CD4-positive, alpha-beta T cell (primary cell): ENCODE measurements around the gene RBM20. TPM values are rescaled to one million over a fixed set of nuclear protein-coding genes. Genes with fewer than 3 reads are reported as not detected.

Experiments used
- ATAC-seq: fragments of 200-7000 bp; cut with Tn5 transposase; one replicate; pipeline ENCODE4 v1.10.0; 2022; ENCODE audit warnings: mild to moderate bottlenecking; ENCODE audit not compliant: poor library complexity
- CTCF ChIA-PET: fragments of 350-600 bp; sonication (Branson Sonifier 250); formaldehyde crosslinking; loops from one replicate; lab custom pipeline; 2021; ENCODE audit warnings: antibody characterized with exemption, inconsistent platforms; lab: Charles Lee
- POLR2A ChIA-PET: fragments of 350-600 bp; sonication (Branson Sonifier 250); formaldehyde crosslinking; loops from one replicate; lab custom pipeline; 2021; ENCODE audit warnings: antibody characterized with exemption, inconsistent platforms; lab: Charles Lee
- DNase-seq, 14 experiments: peaks; one replicate each; pipeline ENCODE4 v3.0.0-alpha.2; 2013 to 2020; ENCODE audit warnings: mixed read lengths in 2 of 14
- H3K27ac ChIP-seq, 2 donors: one replicate each; pipeline versions ENCODE4 v1.5.1 to v1.7.0; 2013; ENCODE audit warnings: low read length in 2 of 2, low read depth in 1 of 2, mild to moderate bottlenecking in 1 of 2
- H3K27me3 ChIP-seq, 2 experiments: 1 replicate in 1 of 2; 2 replicates in 1 of 2; pipeline versions ENCODE4 v1.6.1 to v1.7.0; 2013; ENCODE audit warnings: low read length in 2 of 2, control low read depth in 1 of 2, mild to moderate bottlenecking in 1 of 2, moderate library complexity in 1 of 2; ENCODE audit not compliant: insufficient read depth in 2 of 2, control insufficient read depth in 1 of 2
- H3K36me3 ChIP-seq: one replicate; pipeline ENCODE4 v1.6.1; 2013; ENCODE audit warnings: low read length, control low read depth; ENCODE audit not compliant: insufficient read depth
- H3K4me1 ChIP-seq: one replicate; pipeline ENCODE4 v1.6.1; 2013; ENCODE audit warnings: low read length, control low read depth; ENCODE audit not compliant: insufficient read depth
- H3K4me3 ChIP-seq: one replicate; pipeline ENCODE4 v1.5.1; 2013; ENCODE audit warnings: mild to moderate bottlenecking, low read length, moderate library complexity
- H3K9me3 ChIP-seq, 2 experiments: 1 replicate in 1 of 2; 2 replicates in 1 of 2; pipeline versions ENCODE4 v1.6.1 to v1.7.0; 2013; ENCODE audit warnings: low read length in 2 of 2, mild to moderate bottlenecking in 2 of 2, control low read depth in 1 of 2, moderate library complexity in 1 of 2; ENCODE audit not compliant: control insufficient read depth in 1 of 2, insufficient read depth in 1 of 2
- H3K27ac Mint-ChIP-seq: one replicate; pipeline ENCODE4 v1.8.0; 2020; ENCODE audit warnings: mixed read lengths
- H3K27me3 Mint-ChIP-seq: one replicate; pipeline ENCODE4 v1.8.0; 2021; ENCODE audit warnings: mixed read lengths
- H3K36me3 Mint-ChIP-seq: one replicate; pipeline ENCODE4 v1.8.0; 2021; ENCODE audit warnings: low read depth, mixed read lengths
- H3K4me1 Mint-ChIP-seq: one replicate; pipeline ENCODE4 v1.8.0; 2021; ENCODE audit warnings: low read depth, mixed read lengths
- H3K4me3 Mint-ChIP-seq: one replicate; pipeline ENCODE4 v1.8.0; 2020; ENCODE audit warnings: mild to moderate bottlenecking, mixed read lengths
- H3K9me3 Mint-ChIP-seq: one replicate; pipeline ENCODE4 v1.8.0; 2020; ENCODE audit warnings: mixed read lengths
- CTCF ChIP-seq: fragments of 200-600 bp; IDR thresholded peaks from one replicate; pipeline ENCODE4 v1.8.0; 2022; ENCODE audit warnings: antibody characterized with exemption, mild to moderate bottlenecking
- intact Hi-C, 2 experiments: fragments of 100-400 bp; cut with DNase I in 1 of 2; cut with micrococcal nuclease in 1 of 2; formaldehyde crosslinking; loops; one replicate each; pipeline versions ENCODE4 v1.15.1 to v1.9.0; 2023 to 2025; cut with DNase I, micrococcal nuclease
- total RNA-seq, 174 experiments: library from RNA in 2 of 174; stranded (reverse) in 2 of 174; gene quantifications; one replicate each; pipeline ENCODE4 v1.2.3 and lab custom pipeline; 2021 to 2026

Gene RBM20
- total RNA-seq, 2 experiments from 2014 or later, result 0.91 to 1.1 TPM

DNA sequence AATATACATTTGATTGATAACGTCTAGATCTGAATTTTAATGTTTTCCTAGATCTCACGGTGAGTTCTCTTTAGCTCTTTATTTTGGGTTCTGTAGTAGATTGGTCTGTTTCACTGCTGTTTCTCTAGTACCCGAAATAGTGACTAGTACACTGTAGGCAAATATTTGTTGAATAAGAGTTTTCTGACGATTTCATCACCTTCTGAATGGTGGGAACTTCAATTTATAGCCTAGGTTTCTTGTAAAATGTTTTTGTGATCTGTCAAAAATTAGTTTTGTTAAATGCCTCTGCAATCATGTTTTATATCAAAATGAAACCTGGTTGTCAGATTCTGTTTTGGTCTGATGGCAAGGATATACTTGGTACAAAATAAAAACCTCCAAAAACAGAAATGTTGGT lies 237.8 kb downstream of the RBM20 start:
- intact Hi-C loops, result loop anchor here in 1 of 2 experiments (2.0 kb wide), 1 partner anchor 13 kb away; no protein-coding TSS in a partner anchor
- Histone ChIP-seq H3K4me1 (peaks cover 18% of the 10 kb centered on the region), H3K9me3 (no peaks in the 10 kb centered on the region), H3K27me3 (no peaks in the 10 kb centered on the region), H3K27ac (peak overlapping the region in 1 of 2 donors; percentile 1), H3K4me3 (no peak overlapping the region), H3K36me3 (peaks cover 74% of the 10 kb centered on the region)
- Mint-ChIP-seq H3K9me3 (no peaks in the 10 kb centered on the region), H3K27me3 (no peaks in the 10 kb centered on the region), H3K36me3 (peaks cover 93% of the 10 kb centered on the region), H3K4me3 (peak overlapping the region; percentile 36), H3K4me1 (peaks cover 87% of the 10 kb centered on the region), H3K27ac (peak overlapping the region; percentile 54)
- no peak for DNase-seq
- POLR2A ChIA-PET, result interaction anchor here (0.5 to 3.4 kb wide), 7 partner anchors 8 to 131 kb away, joined by 3 to 15 read pairs (median 4); partner anchors contain the start of gene PDCD4
- ATAC-seq, result no peak
- CTCF ChIA-PET, result interaction anchor here (1.0 to 1.5 kb wide), 3 partner anchors 9 to 29 kb away, joined by 3 to 5 read pairs (median 4); no protein-coding TSS in a partner anchor
- TF ChIP-seq CTCF, result no peak

GRCh38 chr10:110883924-110884323 lies 239.8 kb downstream of the RBM20 start:
- Histone ChIP-seq H3K9me3 (no peaks in the 10 kb centered on the region), H3K27ac (peak overlapping the region in 1 of 2 donors; percentile 33), H3K27me3 (no peaks in the 10 kb centered on the region), H3K4me1 (peaks cover 15% of the 10 kb centered on the region), H3K4me3 (peak overlapping the region; percentile 13), H3K36me3 (peaks cover 75% of the 10 kb centered on the region)
- Mint-ChIP-seq H3K27me3 (no peaks in the 10 kb centered on the region), H3K4me3 (peak overlapping the region; percentile 71), H3K9me3 (no peaks in the 10 kb centered on the region), H3K36me3 (peaks cover 91% of the 10 kb centered on the region), H3K27ac (peak overlapping the region; percentile 71), H3K4me1 (peaks cover 83% of the 10 kb centered on the region)
- no peak for ATAC-seq
- ChIA-PET CTCF (no interaction called here), POLR2A (interaction anchor here (0.8 to 3.4 kb wide), 2 partner anchors 24 to 26 kb away, joined by 3 to 11 read pairs; no protein-coding TSS in a partner anchor)
- no peak for TF ChIP-seq CTCF
- peak in 1 of 14 experiments; percentile 36 for DNase-seq
- intact Hi-C loops, result loop anchor here in 1 of 2 experiments (1.0 kb wide), 1 partner anchor 9 kb away; no protein-coding TSS in a partner anchor

DNA sequence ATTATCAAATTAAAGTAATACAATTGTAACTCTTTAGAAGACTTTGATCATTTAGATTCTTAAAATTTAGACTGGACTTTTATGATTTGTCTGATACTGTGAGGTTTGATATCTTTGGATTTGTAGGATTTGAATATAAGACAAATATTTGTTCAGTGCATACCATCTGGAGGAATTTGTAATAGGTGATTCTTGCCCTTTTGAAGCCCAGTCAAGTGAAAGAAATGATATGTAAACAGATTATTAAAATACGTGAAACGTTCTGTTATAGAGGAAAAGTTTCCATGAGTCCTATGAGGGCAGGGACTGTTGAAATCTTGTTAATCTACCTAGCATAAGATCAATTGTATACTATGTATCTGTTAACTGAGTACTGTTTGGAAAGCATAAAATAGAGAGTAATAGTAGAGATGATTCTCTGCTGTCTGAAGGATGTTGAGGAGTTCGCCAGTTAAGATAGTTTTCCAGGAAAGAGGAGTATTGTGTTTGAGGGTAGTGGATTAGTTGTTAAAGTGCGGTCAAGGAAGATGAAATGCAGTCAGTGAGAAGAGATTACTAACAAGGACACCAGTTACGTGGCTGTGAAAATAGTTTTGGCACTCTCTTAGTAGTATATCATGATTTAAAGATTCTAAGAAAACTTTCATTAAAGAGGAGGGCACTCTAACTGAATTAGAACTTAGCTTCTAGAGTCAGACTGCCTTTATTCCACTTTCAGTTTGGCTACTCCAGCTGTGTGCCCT lies 242.0 kb downstream of the RBM20 start:
- POLR2A ChIA-PET, result interaction anchor here (1.2 to 2.1 kb wide), 6 partner anchors 9 to 83 kb away, joined by 4 to 7 read pairs (median 4); partner anchors contain the start of gene PDCD4
- H3K27ac Mint-ChIP-seq, result peak overlapping the region; percentile 15
- H3K4me1 ChIP-seq, result peaks cover 10% of the 10 kb centered on the region

More for the DNA sequence above, 242.0 kb downstream of the RBM20 start:
- H3K4me3 ChIP-seq, result no peak overlapping the region
- ATAC-seq, result no peak
- Mint-ChIP-seq H3K9me3 (no peaks in the 10 kb centered on the region), H3K4me3 (peak overlapping the region; percentile 3), H3K4me1 (peaks cover 71% of the 10 kb centered on the region), H3K36me3 (peaks cover 92% of the 10 kb centered on the region), H3K27me3 (no peaks in the 10 kb centered on the region)
- CTCF ChIA-PET, result interaction anchor here (0.7 to 2.2 kb wide), 5 partner anchors 13 to 144 kb away, joined by 3 to 10 read pairs (median 4); no protein-coding TSS in a partner anchor
- H3K27me3 ChIP-seq, result no peaks in the 10 kb centered on the region
- peak overlapping the region in 1 of 2 donors; percentile 35 for H3K27ac ChIP-seq
- intact Hi-C loops, result no loop called here
- no peak for DNase-seq
- H3K36me3 ChIP-seq, result peaks cover 86% of the 10 kb centered on the region
- TF ChIP-seq CTCF, result no peak
- no peaks in the 10 kb centered on the region for H3K9me3 ChIP-seq
